GM12873 (cell line): ENCODE data around the gene ADCY5.

Experiments used
- TF ChIP-seq, protein P1 (sequence below): IDR thresholded peaks from 2 replicates; pipeline ENCODE4 v1.5.1; 2012; ENCODE audit warnings: low read depth, mild to moderate bottlenecking, moderate library complexity, low read length, control low read depth; ENCODE audit not compliant: insufficient read depth; ENCODE audit errors: missing control alignments

ADCY5 gene

DNA sequence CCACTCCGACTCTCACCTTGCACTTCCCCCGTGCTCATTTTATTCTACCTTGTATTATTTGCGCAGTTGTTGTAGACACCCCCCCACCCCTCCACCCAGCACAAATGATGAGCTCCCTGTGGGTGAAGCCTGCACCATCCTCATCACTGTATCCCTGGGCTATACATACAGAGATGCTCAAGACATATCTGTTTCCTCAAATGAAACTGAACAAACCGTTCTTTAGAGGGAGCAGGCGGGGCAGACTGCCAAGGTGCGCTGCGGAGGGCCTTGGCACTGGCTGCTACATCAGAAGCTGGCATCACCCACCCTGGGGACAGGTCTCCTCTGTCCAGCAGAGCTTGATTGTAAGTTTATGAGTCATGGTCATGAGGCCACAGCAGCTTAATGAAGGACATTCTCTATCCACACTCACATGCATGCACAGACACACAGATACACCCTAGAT is 29.0 kb downstream of the ADCY5 start:
- TF ChIP-seq, protein P1, sequence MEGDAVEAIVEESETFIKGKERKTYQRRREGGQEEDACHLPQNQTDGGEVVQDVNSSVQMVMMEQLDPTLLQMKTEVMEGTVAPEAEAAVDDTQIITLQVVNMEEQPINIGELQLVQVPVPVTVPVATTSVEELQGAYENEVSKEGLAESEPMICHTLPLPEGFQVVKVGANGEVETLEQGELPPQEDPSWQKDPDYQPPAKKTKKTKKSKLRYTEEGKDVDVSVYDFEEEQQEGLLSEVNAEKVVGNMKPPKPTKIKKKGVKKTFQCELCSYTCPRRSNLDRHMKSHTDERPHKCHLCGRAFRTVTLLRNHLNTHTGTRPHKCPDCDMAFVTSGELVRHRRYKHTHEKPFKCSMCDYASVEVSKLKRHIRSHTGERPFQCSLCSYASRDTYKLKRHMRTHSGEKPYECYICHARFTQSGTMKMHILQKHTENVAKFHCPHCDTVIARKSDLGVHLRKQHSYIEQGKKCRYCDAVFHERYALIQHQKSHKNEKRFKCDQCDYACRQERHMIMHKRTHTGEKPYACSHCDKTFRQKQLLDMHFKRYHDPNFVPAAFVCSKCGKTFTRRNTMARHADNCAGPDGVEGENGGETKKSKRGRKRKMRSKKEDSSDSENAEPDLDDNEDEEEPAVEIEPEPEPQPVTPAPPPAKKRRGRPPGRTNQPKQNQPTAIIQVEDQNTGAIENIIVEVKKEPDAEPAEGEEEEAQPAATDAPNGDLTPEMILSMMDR, result no peak

DNA sequence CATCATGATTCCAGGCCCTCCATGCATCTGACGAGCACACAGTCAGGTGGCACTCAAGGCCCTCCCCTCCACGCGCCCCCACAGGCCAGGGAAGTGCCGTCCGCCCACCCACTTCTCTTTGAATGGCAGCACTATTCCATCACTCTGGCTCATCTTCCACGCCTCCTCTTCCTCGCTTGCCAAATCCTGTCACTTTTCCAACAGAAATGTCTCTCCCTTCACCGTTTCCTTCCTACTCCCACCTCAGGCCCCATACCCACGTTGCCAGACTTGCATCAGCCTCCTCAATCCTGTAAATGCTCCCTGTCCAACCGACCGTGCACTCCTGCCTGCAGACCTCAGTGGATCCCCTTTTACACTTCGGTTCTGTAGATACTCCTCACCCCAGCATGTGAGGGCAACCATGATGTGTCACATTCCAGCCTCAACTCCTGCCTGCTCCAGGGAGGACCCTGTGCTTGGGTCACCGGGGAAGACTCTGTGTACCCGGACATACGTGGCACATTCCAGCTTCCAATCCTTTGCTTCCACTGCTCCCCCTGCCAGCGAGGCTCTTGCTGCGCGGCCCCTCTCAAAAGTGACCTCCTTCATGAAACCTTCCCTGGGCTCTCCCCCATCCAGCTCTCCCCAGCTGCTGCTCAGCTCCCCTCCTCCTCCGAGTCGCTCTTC is 29.6 kb downstream of the ADCY5 start:
- TF ChIP-seq, protein P1, result no peak

DNA sequence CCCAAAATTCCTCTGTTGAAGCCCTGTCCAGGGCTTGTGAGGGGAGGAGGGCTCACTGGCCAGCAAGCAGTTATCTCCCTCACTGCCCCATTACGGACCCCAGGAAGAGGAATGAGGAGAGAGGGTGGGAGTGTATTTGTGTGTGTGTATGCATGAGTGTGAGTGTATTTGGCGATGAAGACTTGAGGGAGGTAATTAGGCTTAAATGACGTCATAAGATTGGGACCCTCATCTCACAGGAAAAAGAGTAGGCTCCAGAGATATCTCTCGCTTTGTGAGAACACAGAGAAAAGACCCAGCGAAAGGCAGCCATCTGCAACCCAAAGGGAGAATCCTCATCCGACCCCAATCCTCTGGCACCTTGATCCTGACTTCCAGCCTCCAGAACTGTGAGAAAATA is 32.2 kb downstream of the ADCY5 start:
- TF ChIP-seq, protein P1, result no peak

DNA sequence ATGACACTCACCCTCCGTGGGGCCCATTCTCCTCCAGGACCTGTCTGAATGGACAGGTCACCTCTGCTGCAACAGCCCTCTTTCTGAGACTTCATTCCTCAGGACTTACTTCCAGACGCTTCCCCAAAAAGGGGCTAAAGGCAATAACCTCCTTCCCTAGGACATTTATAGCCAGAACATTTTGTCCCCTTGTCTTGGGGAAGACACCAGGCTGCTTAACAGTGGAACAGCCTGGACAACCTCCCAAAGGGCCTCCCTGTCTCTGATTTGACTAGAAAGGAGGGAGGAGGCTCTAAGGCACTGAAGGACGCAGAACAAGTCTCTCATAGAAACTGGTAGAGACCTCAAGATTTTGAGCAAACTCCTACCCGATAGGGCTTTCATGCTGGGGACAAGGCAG is 32.7 kb downstream of the ADCY5 start:
- TF ChIP-seq, protein P1, result no peak

DNA sequence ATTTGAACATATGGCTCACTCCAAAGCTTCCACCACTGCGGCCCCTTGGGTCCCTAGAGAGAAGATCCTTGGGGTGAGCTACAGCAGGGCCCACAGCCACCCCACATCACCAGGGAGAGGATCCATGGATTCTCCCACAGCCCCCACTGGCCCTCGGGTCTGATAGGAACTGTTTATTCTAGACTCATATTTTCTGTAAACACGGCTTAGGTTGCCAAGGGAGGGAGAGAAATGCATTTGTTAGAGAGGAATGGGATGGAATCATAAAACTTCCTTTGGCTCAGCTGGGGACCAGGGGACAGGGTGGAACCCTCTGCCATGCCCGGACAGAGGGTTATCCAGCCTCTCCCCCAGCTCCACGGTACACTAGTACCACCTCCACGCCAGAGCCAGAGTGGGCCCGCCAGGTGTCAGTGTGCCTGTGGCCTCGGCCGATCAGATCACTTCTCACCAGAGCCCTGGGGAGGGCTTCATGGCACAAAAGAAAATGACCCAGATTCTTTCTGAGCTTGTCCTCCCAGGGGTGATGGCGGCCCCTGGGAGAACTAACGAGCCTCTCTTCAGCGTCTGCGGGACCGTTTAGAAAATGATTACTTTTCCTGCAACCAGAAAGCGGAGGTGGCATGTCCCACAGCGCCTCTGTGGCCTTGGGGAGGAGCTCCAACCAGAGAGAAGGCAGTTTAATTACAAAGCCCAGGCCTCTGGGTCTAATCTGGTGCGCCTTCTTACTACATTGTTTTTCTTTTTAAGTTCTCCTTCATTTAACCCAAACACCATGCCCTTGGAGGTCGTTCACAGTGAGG is 33.7 kb downstream of the ADCY5 start:
- TF ChIP-seq, protein P1, result no peak

DNA sequence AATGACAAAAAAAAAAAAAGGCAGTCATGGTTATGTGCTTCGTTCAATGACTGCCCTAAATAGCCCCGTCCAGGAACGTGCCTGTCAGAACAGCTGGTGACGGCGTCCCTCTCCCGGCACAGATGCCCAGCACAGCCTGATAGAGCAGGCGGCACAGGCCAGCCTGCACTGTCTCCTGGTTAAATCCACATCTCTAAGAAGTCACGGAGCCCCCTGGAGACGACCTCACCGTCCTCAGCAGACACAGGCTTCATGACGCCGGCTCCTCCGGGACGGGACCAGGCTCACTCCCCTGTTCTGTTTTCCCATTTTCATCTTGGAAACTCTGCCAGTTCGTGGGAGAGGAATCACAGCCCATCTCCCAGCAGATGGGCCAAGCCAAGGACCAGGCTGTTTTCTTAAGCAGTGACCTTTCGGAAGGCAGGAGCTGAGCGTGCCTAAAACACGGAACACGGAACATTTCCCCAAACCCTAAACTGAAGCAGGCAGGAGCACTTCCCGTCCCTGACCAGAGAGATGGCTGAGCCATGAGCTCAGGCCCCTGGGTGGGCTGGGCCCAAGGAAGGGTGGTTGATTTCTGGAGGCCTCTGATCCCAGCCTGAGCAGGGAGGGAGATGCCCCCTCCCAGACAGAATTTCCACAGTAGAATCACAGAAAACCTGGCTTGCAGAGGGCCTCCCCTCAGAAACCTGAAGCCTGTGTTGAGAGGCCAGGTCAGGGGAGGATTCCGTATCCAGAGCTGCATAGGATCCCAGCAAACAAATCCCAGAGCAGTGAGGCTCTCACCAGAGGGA is 35.9 kb downstream of the ADCY5 start:
- TF ChIP-seq, protein P1, result no peak

DNA sequence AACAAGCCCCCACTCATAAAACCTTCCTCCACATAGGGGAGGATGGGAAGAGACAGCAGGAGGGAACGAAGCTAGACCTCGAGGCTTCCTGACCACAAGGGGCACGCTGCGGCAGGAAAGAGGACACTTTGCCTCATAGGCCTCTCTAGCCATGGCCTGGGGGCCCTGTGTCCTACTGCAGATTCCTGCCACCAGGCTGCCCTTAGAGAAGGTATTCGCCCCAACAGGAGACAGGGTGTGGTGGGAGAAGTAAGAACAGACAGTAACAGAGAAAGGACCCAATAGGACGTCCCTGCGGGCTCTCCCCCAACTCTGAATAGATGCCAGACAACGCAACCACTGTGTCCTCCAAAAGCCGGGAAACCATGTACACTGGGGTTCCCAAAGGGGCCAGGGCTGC is 36.8 kb downstream of the ADCY5 start:
- TF ChIP-seq, protein P1, result no peak
